HEK293 (cell line): ENCODE data around the gene PHACTR2.
A peak's percentile ranks its signal among the peaks of the same experiment; 100 is the strongest.

Experiments used
- BCL11B ChIP-seq: fragments of 450-650 bp; formaldehyde crosslinking; IDR thresholded peaks from 2 replicates; pipeline ENCODE4 v1.5.1; 2016; ENCODE audit warnings: low read depth, missing biosample characterization, missing genetic modification characterization
- HIC1 ChIP-seq: fragments of 450-650 bp; formaldehyde crosslinking; IDR thresholded peaks from 2 replicates; pipeline ENCODE4 v1.5.1; 2016; ENCODE audit warnings: missing biosample characterization, missing genetic modification characterization
- IKZF3 ChIP-seq: fragments of 450-650 bp; IDR thresholded peaks from 2 replicates; pipeline ENCODE4 v1.5.0; 2018; ENCODE audit warnings: missing biosample characterization, mild to moderate bottlenecking, missing genetic modification characterization, moderate library complexity
- KLF1 ChIP-seq: fragments of 450-650 bp; formaldehyde crosslinking; IDR thresholded peaks from 2 replicates; pipeline ENCODE4 v1.5.1; 2016; ENCODE audit warnings: missing biosample characterization, missing genetic modification characterization
- KLF10 ChIP-seq: fragments of 450-650 bp; IDR thresholded peaks from 2 replicates; pipeline ENCODE4 v1.5.1; 2018; ENCODE audit warnings: missing biosample characterization, mild to moderate bottlenecking, missing genetic modification characterization
- KLF9 ChIP-seq: fragments of 450-650 bp; formaldehyde crosslinking; IDR thresholded peaks from 2 replicates; pipeline ENCODE4 v1.5.1; 2016; ENCODE audit warnings: missing biosample characterization, missing genetic modification characterization, low read depth
- MZF1 ChIP-seq: fragments of 450-650 bp; formaldehyde crosslinking; IDR thresholded peaks from 2 replicates; pipeline ENCODE4 v1.5.1; 2017; ENCODE audit warnings: missing biosample characterization, missing genetic modification characterization, borderline replicate concordance
- PRDM1 ChIP-seq: fragments of 450-650 bp; formaldehyde crosslinking; IDR thresholded peaks from 2 replicates; pipeline ENCODE4; 2016; ENCODE audit warnings: missing biosample characterization, missing genetic modification characterization
- REPIN1 ChIP-seq: fragments of 450-650 bp; formaldehyde crosslinking; IDR thresholded peaks from 2 replicates; pipeline ENCODE4 v1.5.1; 2017; ENCODE audit warnings: missing biosample characterization, missing genetic modification characterization, low read depth
- YY1 ChIP-seq: fragments of 450-650 bp; formaldehyde crosslinking; IDR thresholded peaks from 2 replicates; pipeline ENCODE4 v1.5.1; 2018; ENCODE audit warnings: missing biosample characterization, missing genetic modification characterization
- ZBTB17 ChIP-seq: fragments of 450-650 bp; formaldehyde crosslinking; IDR thresholded peaks from 2 replicates; pipeline ENCODE4 v1.5.1; 2016; ENCODE audit warnings: missing biosample characterization, missing genetic modification characterization
- ZBTB20 ChIP-seq: fragments of 450-650 bp; formaldehyde crosslinking; IDR thresholded peaks from 2 replicates; pipeline ENCODE4 v1.5.1; 2016; ENCODE audit warnings: missing biosample characterization, missing genetic modification characterization
- ZFHX2 ChIP-seq: fragments of 450-650 bp; formaldehyde crosslinking; conservative IDR thresholded peaks from 2 replicates; pipeline ENCODE4 v1.5.1; 2016; ENCODE audit warnings: missing biosample characterization, missing genetic modification characterization
- ZIC2 ChIP-seq: fragments of 450-650 bp; formaldehyde crosslinking; IDR thresholded peaks from 2 replicates; pipeline ENCODE4 v1.5.1; 2016; ENCODE audit warnings: missing biosample characterization, missing genetic modification characterization
- ZNF140 ChIP-seq: fragments of 450-650 bp; formaldehyde crosslinking; IDR thresholded peaks from 2 replicates; pipeline ENCODE4 v1.5.1; 2016; ENCODE audit warnings: missing biosample characterization, missing genetic modification characterization
- ZNF239 ChIP-seq: fragments of 450-650 bp; formaldehyde crosslinking; IDR thresholded peaks from 2 replicates; pipeline ENCODE4 v1.5.1; 2016; ENCODE audit warnings: missing biosample characterization, missing genetic modification characterization
- ZNF350 ChIP-seq: fragments of 450-650 bp; formaldehyde crosslinking; IDR thresholded peaks from 2 replicates; pipeline ENCODE4 v1.5.0; 2017; ENCODE audit warnings: missing biosample characterization, mild to moderate bottlenecking, missing genetic modification characterization
- ZNF423 ChIP-seq: fragments of 450-650 bp; formaldehyde crosslinking; IDR thresholded peaks from 2 replicates; pipeline ENCODE4 v1.5.1; 2016; ENCODE audit warnings: missing biosample characterization, missing genetic modification characterization
- ZNF549 ChIP-seq: fragments of 450-650 bp; IDR thresholded peaks from 2 replicates; pipeline ENCODE4 v1.5.1; 2018; ENCODE audit warnings: missing biosample characterization, missing genetic modification characterization, mild to moderate bottlenecking, inconsistent platforms, moderate library complexity
- ZNF555 ChIP-seq: fragments of 450-650 bp; formaldehyde crosslinking; conservative IDR thresholded peaks from 2 replicates; pipeline ENCODE4 v1.5.1; 2017; ENCODE audit warnings: missing biosample characterization, mild to moderate bottlenecking, missing genetic modification characterization, inconsistent platforms
- ZNF654 ChIP-seq: fragments of 450-650 bp; formaldehyde crosslinking; IDR thresholded peaks from 2 replicates; pipeline ENCODE4 v1.5.1; 2016; ENCODE audit warnings: low read depth, missing biosample characterization, missing genetic modification characterization
- ZNF658 ChIP-seq: fragments of 450-650 bp; formaldehyde crosslinking; IDR thresholded peaks from 2 replicates; pipeline ENCODE4; 2016; ENCODE audit warnings: missing biosample characterization, missing genetic modification characterization
- ZNF660 ChIP-seq: fragments of 450-650 bp; IDR thresholded peaks from 2 replicates; pipeline ENCODE4 v1.5.1; 2018; ENCODE audit warnings: missing biosample characterization, mild to moderate bottlenecking, missing genetic modification characterization
- ZNF747 ChIP-seq: fragments of 450-650 bp; formaldehyde crosslinking; IDR thresholded peaks from 2 replicates; pipeline ENCODE4 v1.5.1; 2016; ENCODE audit warnings: missing biosample characterization, missing genetic modification characterization
- ZNF768 ChIP-seq: fragments of 450-650 bp; formaldehyde crosslinking; IDR thresholded peaks from 2 replicates; pipeline ENCODE4 v1.5.1; 2018; ENCODE audit warnings: missing biosample characterization, mild to moderate bottlenecking, missing genetic modification characterization
- ZNF777 ChIP-seq: fragments of 450-650 bp; formaldehyde crosslinking; IDR thresholded peaks from 2 replicates; pipeline ENCODE4 v1.5.1; 2017; ENCODE audit warnings: missing biosample characterization, missing genetic modification characterization, borderline replicate concordance
- ZNF830 ChIP-seq: fragments of 450-650 bp; IDR thresholded peaks from 2 replicates; pipeline ENCODE4 v1.5.0; 2018; ENCODE audit warnings: missing biosample characterization, missing genetic modification characterization, low read depth, mild to moderate bottlenecking, moderate library complexity
- TF ChIP-seq, protein P1 (sequence below): fragments of 450-650 bp; formaldehyde crosslinking; IDR thresholded peaks from 2 replicates; pipeline ENCODE4 v1.5.1; 2017; ENCODE audit warnings: missing biosample characterization, missing genetic modification characterization
- TF ChIP-seq, protein P2 (sequence below): fragments of 450-650 bp; formaldehyde crosslinking; IDR thresholded peaks from 2 replicates; pipeline ENCODE4; 2016; ENCODE audit warnings: missing biosample characterization, missing genetic modification characterization
- TF ChIP-seq, protein P3 (sequence below): fragments of 450-650 bp; formaldehyde crosslinking; optimal IDR thresholded peaks from 2 replicates; pipeline ENCODE3; 2016; ENCODE audit warnings: missing biosample characterization, mild to moderate bottlenecking, missing genetic modification characterization
- TF ChIP-seq, protein P4 (sequence below): fragments of 450-650 bp; formaldehyde crosslinking; IDR thresholded peaks from 2 replicates; pipeline ENCODE4 v1.5.1; 2017; ENCODE audit warnings: missing biosample characterization, missing genetic modification characterization
- TF ChIP-seq, protein P5 (sequence below): fragments of 450-650 bp; formaldehyde crosslinking; IDR thresholded peaks from 2 replicates; pipeline ENCODE4 v1.5.1; 2016; ENCODE audit warnings: missing biosample characterization, missing genetic modification characterization

The PHACTR2 gene

DNA sequence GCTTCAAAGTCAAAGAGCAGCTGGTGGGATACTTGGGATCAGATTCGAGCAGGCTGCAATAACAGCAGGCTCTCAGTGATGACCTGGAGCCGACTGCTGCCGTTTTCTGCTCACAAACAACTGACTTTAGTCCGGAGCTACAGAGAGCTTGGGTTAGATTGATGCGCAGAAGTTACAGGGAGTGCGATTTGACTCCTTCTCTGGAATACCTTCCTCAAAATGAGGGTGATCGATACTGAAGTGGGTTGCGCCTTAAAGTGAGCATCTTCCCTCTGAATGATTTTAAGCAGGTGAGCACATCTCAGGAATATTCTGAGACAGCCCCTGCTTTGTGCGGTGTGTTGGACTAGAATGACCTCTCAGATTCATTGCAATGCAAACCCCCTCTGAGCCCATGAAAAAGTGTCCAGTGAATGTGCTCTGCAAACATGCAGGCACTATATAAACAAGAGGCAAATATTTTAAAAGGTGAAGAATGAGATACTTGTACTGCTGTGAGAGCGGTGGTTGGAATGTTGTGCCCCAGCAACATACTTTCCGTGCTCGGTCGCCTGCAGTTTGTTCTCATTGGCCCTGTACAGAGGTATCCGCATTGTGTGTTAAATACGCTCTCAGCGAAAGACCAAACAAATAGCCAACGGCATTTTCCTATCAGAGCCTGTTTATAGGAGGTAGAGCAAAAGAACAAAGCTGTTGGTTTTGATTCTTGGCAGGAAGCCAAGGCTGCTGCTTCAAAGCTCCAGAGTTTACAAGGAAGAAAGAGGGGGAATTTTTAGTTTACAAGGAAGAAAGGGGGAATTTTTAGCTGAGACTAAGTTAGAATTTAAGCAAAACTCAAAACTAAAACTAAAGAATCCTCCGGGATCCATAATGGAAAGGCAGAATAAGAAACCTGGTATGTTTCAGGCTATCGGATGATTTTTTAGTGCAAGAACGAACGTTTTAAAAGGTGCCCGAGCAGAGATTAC is 67.7 kb downstream of the PHACTR2 start (continued):
- TF ChIP-seq, protein P1, sequence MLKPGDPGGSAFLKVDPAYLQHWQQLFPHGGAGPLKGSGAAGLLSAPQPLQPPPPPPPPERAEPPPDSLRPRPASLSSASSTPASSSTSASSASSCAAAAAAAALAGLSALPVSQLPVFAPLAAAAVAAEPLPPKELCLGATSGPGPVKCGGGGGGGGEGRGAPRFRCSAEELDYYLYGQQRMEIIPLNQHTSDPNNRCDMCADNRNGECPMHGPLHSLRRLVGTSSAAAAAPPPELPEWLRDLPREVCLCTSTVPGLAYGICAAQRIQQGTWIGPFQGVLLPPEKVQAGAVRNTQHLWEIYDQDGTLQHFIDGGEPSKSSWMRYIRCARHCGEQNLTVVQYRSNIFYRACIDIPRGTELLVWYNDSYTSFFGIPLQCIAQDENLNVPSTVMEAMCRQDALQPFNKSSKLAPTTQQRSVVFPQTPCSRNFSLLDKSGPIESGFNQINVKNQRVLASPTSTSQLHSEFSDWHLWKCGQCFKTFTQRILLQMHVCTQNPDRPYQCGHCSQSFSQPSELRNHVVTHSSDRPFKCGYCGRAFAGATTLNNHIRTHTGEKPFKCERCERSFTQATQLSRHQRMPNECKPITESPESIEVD: peak; percentile 84
- TF ChIP-seq, protein P2, sequence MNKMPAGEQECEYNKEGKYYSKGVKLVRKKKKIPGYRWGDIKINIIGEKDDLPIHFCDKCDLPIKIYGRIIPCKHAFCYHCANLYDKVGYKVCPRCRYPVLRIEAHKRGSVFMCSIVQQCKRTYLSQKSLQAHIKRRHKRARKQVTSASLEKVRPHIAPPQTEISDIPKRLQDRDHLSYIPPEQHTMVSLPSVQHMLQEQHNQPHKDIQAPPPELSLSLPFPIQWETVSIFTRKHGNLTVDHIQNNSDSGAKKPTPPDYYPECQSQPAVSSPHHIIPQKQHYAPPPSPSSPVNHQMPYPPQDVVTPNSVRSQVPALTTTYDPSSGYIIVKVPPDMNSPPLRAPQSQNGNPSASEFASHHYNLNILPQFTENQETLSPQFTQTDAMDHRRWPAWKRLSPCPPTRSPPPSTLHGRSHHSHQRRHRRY (tag by site-specific recombination): no peak
- TF ChIP-seq ZNF350 (tag by site-specific recombination) (peak; percentile 89), ZBTB20 (tag by site-specific recombination) (0 out of 2 replicates have a peak, but pooled peaks have one; percentile 28), ZNF549 (no peak; the same call in 1 of the 2 replicates), ZNF747 (tag by site-specific recombination) (no peak), BCL11B (tag by site-specific recombination) (no peak), YY1 (tag by site-specific recombination) (no peak), ZNF660 (tag by site-specific recombination) (peak; percentile 92), MZF1 (tag by site-specific recombination) (peak; percentile 72; the same call in 1 of the 2 replicates), ZNF654 (tag by site-specific recombination) (no peak), KLF9 (tag by site-specific recombination) (no peak), ZNF777 (tag by site-specific recombination) (no peak), KLF10 (tag by site-specific recombination) (peak; percentile 75), ZNF768 (tag by site-specific recombination) (no peak), ZNF555 (no peak), KLF1 (tag by site-specific recombination) (no peak), ZBTB17 (tag by site-specific recombination) (peak; percentile 87), PRDM1 (tag by site-specific recombination) (0 out of 2 replicates have a peak, but pooled peaks have one; percentile 29), ZFHX2 (no peak), IKZF3 (tag by site-specific recombination) (peak; percentile 77), HIC1 (tag by site-specific recombination) (no peak), ZNF239 (tag by site-specific recombination) (no peak), ZNF830 (peak; percentile 80; the same call in 1 of the 2 replicates), ZNF658 (tag by site-specific recombination) (no peak), ZNF423 (tag by site-specific recombination) (no peak), ZNF140 (no peak), ZIC2 (tag by site-specific recombination) (no peak), REPIN1 (tag by site-specific recombination) (no peak)
- TF ChIP-seq, protein P3, sequence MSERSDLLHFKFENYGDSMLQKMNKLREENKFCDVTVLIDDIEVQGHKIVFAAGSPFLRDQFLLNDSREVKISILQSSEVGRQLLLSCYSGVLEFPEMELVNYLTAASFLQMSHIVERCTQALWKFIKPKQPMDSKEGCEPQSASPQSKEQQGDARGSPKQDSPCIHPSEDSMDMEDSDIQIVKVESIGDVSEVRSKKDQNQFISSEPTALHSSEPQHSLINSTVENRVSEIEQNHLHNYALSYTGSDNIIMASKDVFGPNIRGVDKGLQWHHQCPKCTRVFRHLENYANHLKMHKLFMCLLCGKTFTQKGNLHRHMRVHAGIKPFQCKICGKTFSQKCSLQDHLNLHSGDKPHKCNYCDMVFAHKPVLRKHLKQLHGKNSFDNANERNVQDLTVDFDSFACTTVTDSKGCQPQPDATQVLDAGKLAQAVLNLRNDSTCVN (tag by site-specific recombination): no peak
- TF ChIP-seq, protein P4, sequence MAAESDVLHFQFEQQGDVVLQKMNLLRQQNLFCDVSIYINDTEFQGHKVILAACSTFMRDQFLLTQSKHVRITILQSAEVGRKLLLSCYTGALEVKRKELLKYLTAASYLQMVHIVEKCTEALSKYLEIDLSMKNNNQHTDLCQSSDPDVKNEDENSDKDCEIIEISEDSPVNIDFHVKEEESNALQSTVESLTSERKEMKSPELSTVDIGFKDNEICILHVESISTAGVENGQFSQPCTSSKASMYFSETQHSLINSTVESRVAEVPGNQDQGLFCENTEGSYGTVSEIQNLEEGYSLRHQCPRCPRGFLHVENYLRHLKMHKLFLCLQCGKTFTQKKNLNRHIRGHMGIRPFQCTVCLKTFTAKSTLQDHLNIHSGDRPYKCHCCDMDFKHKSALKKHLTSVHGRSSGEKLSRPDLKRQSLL (tag by site-specific recombination): peak; percentile 76
- TF ChIP-seq, protein P5, sequence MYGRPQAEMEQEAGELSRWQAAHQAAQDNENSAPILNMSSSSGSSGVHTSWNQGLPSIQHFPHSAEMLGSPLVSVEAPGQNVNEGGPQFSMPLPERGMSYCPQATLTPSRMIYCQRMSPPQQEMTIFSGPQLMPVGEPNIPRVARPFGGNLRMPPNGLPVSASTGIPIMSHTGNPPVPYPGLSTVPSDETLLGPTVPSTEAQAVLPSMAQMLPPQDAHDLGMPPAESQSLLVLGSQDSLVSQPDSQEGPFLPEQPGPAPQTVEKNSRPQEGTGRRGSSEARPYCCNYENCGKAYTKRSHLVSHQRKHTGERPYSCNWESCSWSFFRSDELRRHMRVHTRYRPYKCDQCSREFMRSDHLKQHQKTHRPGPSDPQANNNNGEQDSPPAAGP (tag by site-specific recombination): no peak
